SU-DHL-6 (cell line): ENCODE measurements around the gene ANXA2.
"Not testable (repeated sequence)": the region's sequence is repeated elsewhere in the genome, so short reads cannot be mapped to it uniquely, and the experiment has no call there.

Source experiments
- CTCF ChIP-seq: fragments of 200-600 bp; sonication (generic); IDR thresholded peaks from one replicate; pipeline ENCODE4 v1.5.1; 2017; ENCODE audit warnings: antibody characterized with exemption, mild to moderate bottlenecking, low read length, moderate library complexity; ENCODE audit not compliant: insufficient read depth, poor library complexity, severe bottlenecking
- EZH2phosphoT487 ChIP-seq: fragments of 200-600 bp; sonication (generic), shearing (Covaris generic); conservative IDR thresholded peaks from 2 replicates; pipeline ENCODE4 v1.6.1; 2018; ENCODE audit warnings: mild to moderate bottlenecking, antibody characterized with exemption, low read length, moderate library complexity, mixed read lengths

- not testable (repeated sequence) for TF ChIP-seq CTCF, EZH2phosphoT487
Measured at GRCh38 chr15:60404351-60404750, 6.6 kb upstream of the ANXA2 start.
